ENCODE measurements around the gene MND1.

The MND1 gene

DNA sequence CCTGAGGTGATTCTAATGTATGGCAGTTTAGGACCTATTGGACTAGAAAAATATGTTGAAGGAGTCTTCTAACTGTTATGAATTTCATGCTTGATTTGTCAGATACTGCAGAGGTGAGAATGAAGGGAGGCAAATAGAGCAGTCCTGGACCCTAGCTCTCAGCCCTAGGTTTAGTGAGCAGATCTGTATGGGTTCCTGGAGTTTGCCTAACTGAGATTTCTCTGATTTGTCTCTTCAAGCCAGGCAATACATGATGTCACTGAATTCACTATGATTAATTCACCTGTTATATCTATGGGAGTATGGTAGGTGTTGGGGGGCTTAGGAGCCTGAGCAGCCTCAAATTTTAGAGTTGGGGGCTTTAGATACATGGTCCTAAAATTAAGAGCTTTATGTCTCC is 2.6 kb downstream of the MND1 start:
- no peak for DNase-seq

DNA sequence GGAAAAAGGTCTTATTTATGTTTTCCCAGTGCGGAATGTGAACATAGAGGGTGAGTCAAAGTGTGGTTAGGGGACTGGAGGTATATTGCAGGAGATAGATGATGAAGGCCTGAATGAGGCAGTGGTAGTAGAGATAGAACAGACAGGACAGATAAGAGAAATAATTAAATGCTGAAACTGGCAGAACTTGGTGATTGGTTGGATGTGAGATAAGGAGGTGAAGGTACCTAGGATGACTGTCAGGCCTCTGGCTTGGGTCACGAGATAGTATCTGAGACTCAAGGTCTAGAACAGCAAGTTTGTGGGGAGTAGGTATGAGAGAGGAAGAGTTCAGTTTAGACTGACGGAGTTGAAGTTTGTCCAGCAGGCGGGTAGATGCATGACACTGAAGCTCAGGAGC is 3.5 kb downstream of the MND1 start:
- DNase-seq: no peak

DNA sequence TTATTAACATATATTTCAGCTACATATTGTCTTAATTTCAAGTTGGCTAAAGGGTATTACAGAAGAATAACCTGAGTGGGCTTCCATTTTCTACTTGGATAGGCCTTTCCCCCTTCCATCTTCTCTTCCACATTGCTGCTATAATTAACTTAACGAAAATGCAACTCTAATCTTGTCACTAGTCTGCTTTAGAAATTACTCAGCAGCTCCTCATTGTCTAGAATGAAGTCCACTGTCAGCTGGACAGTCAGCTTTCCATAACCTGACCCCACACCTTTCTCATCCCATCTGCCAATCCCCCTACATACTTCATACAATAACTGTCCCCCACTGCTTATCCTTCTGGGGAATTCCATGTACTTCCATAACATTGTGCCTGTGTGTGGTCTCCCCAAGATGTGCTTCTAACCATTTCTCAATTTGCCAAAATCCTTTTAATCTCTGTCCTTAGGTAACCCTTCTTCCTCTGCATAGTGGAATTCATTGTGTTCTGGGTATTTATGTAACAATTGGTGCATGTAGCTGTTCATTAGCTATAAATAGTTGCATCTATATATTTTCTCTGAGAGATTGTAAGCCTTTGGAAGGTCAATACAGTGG is 4.8 kb downstream of the MND1 start:
- DNase-seq: no peak

DNA sequence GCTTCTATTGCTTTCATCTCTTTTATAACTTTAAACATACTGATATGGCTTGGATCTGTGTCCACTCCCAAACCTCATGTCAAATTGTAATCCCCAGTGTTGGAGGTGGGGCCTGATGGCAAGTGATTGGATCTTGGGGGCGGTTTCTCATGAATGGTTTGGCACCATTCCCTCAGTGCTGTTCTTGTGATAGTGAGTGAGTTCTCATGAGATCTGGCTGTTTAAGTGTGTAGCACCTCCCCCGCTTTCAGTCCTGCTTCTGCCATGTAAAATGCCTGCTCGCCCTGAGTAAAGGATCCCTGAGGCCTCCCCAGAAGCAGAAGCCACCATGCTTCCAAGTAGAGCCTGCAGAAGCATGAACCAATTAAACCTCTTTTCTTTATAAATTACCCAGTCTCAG is 17.7 kb downstream of the MND1 start:
- DNase-seq: no peak

DNA sequence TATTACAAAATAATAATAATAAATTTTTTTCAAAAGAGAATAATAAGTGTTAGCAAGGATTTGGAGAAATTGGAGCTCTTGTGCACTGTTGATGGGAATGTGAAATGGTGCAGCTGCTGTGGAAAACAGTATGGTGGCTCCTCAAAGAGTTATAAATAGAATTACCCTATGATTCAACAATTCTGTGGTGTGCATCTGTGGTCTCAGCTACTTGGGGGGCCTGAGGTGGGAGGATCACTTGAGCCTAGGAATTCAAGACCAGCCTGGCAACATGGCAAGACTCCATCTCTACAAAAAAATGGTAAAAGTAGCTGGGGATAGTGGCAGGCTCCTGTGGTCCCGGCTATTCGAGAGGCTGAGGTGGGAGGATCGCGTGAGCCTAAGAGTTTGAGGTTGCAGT is 19.6 kb downstream of the MND1 start:
- no peak for DNase-seq

DNA sequence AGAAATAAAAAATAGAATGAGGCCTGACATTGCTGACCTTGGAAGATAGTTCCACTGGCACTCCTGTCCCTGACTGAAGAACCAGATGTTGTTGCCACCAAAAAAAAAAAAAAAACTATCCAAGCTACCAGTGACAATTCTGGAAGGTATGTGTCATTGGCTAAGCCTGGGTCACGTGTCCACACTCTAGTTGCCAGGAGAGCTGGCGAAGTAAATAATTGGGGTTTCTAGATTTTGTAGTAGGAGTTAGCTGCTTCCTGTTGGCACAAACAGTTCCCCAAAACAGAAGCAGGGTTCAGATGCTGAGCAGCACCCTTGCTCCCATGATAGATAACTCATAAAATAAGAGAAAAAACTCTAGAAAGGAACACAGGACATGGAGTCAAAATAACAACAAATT is 20.5 kb downstream of the MND1 start:
- DNase-seq: no peak

DNA sequence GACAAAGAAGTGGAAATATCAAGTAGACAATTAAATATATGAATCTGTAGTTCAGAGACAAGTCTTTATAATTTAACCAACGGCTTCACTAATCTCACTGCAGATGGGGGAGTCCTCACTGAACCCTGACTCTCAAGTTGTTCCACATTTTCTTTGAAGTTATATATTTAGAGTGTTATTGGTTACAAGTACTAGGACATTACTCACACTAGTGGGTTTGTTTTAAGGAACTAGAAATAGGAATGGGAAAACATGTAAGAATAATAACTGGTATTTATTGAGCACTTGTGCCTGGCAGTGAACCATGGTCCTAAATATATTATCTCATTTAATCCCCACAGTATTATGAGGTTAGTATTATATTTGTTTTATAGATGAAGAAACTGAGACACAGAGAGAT is 22.0 kb downstream of the MND1 start:
- no peak for DNase-seq

DNA sequence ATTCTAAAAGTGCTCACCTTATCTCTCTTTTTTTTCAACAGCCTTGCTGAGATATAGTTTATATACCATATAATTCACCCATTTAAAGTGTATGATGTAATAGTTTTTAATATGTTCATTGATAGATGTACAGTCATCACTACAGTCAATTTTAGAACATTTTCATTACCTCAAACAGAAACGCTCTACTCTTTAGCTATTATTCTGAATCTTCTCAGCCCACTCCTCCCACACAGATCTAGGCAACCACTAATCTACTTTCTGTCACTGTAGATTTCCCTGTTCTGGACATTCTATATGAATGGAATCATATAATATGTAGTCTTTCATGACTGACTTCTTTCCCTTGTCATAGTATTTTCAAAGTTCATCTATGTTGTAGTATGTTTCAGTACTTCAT is 22.6 kb downstream of the MND1 start:
- DNase-seq: no peak

DNA sequence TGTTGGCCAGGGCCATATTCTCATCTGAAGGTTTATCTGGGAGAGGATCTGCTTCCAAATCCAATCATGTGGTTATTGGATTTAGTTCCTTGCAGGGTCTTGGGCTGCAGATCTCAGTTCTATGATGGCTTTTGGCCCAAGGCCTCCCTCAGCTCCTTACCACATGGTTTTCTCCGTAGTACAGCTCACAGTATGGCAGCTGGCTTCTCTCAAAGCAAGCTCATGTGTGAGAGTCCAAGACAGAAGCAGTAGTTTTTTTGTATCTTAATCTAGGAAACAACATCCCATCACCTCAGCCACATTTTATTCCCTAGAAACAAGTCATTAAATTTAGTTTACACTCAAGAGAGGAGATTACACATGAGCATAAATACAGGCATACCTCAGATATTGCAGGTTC is 24.5 kb downstream of the MND1 start:
- no peak for DNase-seq

DNA sequence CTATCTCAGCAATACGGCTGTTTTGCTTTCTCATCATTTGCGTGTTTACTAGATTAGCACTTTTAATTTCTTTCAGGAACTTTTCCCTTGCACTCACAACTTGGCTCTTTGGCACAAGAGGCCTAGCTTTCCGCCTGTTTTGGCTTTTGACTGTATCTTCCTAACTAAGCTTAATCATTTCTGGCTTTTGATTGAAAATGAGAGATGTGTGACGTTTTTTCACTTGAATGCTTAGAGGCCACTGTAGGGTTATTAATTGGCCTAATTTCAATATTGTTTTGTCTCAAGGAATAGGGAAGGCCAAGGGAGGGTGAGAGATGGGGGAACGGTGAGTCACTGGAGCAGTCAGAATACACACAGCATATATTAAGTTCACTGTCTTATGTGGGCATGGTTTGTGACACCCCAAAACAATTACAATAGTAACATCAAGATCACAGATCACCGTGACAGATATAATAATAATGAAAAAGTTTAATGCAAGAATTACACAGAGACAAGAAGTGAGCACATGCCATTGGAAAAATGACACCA is 27.3 kb downstream of the MND1 start:
- no peak for DNase-seq

DNA sequence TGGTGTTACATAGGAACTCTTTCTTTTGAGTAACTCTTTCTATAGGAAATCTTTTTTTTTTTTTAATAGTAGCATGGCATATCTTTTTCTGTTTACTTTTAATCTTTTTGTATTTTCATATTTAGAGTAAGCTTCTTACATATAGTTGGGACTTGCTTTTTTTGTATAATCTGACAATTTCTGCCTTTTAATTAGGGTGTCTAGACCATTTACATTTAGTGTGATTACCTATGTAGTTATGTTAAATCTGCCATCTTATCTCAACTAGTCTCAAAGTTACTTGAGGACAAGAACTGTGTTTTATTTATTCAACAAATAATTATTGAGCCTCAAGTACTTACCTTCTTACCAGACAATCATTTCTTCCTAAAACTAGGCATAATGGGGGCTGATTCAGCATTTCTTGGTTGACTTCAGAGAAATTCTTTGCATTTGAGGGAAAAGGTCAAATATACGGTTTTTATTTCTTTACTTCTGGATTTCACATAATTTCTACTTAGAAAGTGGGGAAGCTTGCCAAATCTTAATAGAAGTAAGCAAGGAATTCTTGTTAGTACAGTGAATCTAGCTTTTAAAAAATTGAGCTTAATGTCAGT is 28.6 kb downstream of the MND1 start:
- DNase-seq: no peak

DNA sequence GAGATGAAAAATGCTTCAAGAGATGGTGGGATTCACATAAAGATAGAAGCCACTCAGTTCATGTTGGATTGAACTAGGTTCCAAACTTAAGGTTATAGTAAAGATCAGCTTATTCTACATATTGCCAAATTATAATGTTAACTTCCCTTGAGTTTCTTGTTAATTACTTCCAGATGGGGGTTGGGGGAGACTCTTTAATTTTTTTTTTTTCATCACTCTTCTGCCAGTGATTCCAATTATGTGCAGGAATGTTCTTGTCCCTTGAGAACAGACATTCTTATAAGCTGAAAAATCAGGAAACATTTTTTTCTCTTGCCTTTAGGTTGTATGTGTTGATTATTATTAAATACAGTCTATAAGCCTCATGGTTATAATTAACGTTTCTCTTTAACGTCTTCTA is 30.0 kb downstream of the MND1 start:
- no peak for DNase-seq

DNA sequence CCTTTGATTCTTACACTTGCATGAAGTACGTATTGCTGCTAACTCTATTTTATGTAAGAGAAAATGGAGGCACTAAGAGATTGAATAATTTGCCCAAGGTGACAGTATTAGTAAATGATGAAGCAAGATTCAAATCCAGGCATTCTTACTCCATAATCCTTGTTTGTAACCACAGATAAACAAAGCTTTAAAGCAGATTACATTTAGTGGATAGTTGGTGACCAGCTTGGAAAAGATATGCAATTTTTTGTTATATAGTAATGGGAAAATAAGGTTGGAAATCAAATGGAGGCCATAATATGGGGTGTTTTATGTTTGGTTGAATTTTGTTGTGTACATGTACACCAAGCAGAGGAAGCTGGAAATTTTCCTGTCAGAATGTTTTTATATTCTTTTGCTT is 30.8 kb downstream of the MND1 start:
- no peak for DNase-seq

DNA sequence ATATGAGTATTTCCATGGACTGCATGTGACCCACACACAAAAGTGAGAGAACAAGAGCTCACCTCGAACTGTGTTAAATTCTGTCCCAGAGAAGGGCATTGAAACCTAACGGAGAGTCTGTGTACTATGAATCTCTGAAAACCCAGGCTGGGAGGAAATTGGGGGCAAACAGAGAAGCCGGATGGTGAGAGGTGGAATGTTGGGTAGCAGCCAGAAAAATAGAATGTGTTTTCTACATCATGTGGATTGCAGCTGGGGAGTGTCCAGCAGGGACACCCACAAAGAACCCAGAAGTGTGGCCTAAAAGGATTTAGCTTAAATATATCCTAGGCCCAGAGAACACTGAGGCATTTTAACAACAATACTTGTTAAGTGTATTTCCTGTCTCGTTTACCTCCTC is 38.6 kb downstream of the MND1 start:
- DNase-seq: no peak

DNA sequence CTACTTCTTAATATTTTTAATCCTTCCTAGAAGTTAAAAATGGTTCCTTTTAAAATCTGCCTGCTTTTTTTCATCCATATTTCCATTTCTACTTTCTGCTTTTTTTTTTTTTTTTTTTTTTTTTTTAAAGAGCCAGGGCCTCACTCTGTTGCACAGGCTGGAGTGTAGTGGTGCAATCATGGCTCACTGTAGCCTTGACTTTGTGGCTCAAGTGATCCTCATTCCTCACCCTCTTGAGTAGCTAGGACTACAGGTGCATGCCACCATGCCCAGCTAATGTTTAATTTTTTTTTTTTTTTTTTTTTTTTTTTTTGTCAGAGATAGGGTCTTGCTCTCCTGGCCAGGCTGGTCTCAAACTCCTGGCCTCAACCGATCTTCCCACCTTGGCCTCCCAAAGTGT is 39.7 kb downstream of the MND1 start:
- DNase-seq: no peak

DNA sequence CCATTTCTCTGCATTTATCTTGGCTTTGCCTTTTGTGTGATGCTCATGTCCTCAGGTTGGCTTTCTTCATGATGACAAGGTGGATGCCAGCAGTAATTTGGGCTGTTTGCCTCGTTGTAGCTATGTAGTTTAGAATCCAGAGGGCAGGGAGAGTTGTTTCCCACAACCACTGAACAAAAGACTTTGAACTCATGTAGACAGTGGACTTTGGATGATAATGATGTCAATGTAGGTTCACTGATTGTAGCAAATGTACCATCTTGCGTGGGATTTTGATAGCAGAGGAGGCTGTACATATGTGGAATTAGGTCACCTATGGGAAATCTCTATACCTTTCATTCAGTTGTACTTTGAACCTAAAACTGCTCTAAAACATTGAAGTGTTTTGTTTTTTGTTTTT is 41.3 kb downstream of the MND1 start:
- no peak for DNase-seq

DNA sequence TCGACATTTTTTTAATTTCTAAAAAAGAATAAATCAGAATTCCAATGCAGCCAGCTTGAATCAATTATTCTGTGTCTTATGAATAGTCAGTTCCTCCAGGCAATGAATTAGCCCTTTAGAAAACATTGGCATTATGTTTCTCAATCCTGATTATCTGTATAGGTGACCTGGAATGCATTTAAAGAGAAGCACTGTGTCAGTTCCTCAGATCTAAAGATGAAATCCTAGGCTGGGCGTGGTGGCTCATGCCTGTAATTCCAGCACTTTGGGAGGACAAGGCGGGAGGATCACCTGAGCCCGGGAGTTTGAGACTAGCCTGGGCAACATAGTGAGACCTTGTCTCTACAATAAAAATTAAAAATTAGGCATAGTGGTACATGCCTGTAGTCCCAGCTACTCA is 43.5 kb downstream of the MND1 start:
- no peak for DNase-seq

DNA sequence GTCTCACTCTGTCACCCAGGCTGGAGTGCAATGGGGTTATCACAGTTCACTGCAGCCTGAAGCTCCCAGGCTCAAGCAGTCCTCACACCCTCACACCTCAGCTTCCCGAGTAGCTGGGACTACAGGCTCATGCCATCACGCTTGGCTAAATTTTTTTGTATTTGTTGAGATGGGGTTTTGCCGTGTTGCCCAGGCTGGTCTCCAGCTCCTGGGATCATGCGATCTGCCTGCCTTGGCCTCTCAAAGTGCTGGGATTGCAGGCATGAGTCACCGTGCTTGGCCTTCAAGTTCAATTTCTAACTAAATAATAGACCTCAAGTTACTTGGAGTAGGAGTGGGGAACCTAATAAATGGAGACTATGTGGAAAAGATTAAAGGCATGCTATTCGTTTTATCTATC is 48.9 kb downstream of the MND1 start:
- DNase-seq: no peak

DNA sequence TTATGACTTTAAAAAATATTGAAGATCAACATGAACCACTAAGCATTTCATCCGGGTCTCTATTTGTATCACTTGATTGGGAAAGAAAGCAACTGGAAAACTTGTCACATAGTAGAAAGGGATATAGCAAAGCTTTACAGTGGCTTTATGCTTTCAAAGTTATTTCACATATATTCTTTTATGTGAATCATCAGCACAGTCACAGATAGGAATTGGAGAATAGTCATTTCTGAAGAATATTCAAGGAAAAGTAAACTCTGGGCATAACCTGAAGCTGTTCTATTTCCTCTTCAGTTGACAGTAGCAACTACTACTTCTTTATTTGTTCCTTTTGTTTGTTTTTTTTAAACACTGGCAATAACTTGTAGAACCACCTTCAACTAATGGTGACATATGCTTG is 50.5 kb downstream of the MND1 start:
- no peak for DNase-seq

DNA sequence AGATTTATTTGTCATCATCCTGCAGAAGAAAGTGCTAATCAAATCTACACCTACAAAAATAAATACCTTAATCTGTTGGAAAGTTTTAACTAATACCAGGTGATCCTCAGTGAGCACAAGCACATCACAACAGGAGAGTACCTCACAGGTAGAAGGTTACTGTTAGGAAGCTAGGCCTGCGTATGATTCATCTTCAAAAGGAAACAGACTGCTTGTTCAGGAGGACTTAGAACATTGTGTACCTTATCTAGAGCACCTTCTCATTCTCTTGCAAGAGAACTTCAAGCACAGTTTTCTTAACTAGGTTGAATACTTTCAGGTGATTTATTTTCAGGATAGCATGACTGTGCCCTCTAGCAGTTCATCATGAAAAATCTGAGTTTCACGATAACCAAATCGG is 54.2 kb downstream of the MND1 start:
- peak; percentile 7 for DNase-seq

DNA sequence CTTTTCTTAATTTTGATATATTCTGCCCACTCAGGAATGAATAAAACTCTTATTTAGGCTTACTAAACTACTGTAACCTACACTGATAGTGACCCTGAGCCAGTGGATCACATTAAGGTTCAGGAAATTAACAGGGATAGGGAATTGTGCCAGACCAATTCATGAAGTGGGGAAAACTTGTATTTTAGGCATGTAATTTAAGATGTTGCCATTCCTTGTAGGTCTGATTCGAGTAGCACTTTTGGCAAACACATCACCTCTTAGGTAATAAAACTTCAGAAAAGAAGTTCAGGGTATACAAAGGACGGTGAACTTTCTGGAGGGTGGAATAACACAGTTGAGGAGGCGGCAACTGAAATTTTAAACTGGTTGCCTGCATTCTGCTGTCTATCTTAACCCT is 54.9 kb downstream of the MND1 start:
- DNase-seq: no peak

DNA sequence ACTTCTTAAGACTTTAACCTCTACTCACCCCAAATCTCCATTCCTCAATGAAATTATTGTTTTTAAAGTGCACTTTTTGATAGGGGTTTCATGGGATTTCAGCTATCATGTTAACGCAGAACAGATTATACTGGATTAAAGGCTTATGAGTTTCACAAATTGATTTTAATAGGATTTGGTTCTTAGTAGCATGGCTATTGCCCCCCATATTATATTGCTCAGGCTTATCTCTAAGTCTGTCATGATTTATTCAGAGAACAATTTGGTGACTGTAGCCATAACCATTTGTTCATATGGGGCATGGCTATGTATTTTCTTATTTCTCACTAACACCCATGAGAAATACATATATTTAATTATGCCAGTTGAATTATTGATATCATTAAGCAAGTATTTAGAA is 57.0 kb downstream of the MND1 start:
- DNase-seq: no peak

DNA sequence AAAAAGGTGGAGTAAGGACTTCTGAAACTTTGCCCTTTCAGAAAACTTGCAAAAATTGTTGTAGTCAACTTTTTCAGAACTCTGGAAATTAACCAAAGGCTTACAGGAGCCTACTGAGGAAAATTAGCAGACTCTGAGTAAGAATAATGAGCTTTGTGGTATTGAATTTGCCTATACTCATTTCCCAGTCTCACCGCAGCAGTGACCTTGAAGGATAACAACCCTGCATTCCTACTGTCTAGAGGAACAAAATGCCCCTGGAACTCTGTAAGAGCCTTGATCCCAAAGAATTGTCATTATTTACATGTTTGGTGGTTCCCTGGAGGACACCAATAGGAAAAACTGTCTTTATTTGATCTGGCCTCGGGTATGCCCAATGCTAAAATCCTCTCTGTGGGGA is 57.9 kb downstream of the MND1 start:
- DNase-seq: no peak

DNA sequence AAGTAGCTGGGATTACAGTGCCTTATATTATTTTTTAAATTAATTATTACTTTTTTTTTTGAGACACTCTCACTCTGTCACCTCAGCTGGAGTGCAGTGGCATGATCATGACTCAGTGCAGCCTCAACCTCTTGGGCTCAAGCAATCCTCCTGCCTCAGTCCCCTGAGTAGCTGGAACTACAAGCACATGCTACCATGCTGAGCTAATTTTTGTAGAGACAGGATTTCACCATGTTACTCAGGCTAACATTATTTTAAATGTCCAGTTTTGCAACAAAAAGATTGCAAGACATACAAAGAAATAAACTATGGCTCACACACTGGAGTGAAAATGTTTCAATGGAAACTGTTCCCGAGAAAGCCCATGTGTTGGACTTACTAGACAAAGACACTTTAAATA is 59.2 kb downstream of the MND1 start:
- DNase-seq: no peak

DNA sequence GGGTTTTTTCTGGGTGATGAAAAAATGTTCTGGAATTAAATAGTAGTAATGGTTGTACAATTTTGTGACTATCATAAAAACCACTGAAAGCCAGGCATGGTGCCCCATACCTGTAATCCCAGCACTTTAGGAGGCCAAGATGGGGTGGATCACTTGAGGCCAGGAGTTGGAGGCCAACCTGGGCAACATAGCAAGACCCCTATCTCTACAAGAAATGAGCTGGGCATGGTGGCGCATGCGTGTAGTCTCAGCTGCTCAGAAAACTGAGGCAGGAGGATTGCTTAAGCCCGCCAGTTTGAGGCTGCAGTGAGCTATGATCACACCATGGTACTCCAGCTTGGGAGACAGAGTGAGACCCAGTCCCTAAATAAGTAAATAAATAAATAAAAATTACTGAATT is 63.4 kb downstream of the MND1 start:
- no peak for DNase-seq

Measured in CD4-positive, alpha-beta T cell treated with Interleukin-17A for 4 hours (primary cell).